ENCODE measurements around the gene ZNF485. TPM values are rescaled to one million over a fixed set of nuclear protein-coding genes. Genes with fewer than 3 reads are reported as not detected.

Gene ZNF485
- total and polyA plus RNA-seq, 7 donors: 3.1 to 8.2 (median 4.0) TPM

GRCh38 chr10:43591303-43591904 is 14.8 kb upstream of the ZNF485 start:
- WGBS, 3 donors: 82 to 94% (median 92%) methylated on average over 5 of the region's 5 CpGs
- no peak for ATAC-seq
- TF ChIP-seq CTCF (IDR thresholded peaks at IDR 0.05): no peak

GRCh38 chr10:43594944-43595589 is 11.2 kb upstream of the ZNF485 start:
- ATAC-seq: no peak
- Histone ChIP-seq H3K4me3 (peak overlapping the region; percentile 27), H3K9me3 (no peaks in the 10 kb centered on the region), H3K4me1 (no peaks in the 10 kb centered on the region), H3K27me3 (ENCODE audit: insufficient read depth in 3 of 3, low read length in 2 of 3) (peaks cover 0 to 2% (median 0%) of the 10 kb centered on the region in 3 donors), H3K36me3 (ENCODE audit: insufficient read depth in 1 of 2, low read depth in 1 of 2) (no peaks in the 10 kb centered on the region), H3K27ac (no peak overlapping the region)
- intact Hi-C loops (cut with DNase I): no loop called here
- DNase-seq: no peak
- 24 to 33% (median 30%) methylated on average over 8 of the region's 8 CpGs for WGBS, 3 donors
- no peak for TF ChIP-seq CTCF (IDR thresholded peaks at IDR 0.05)

More at GRCh38 chr10:43591303-43591904, 14.8 kb upstream of the ZNF485 start:
- no peaks in the 10 kb centered on the region for H3K4me1 ChIP-seq
- peaks cover 0 to 2% (median 0%) of the 10 kb centered on the region in 3 donors for H3K27me3 ChIP-seq (ENCODE audit: insufficient read depth in 3 of 3, low read length in 2 of 3)
- no peak overlapping the region for H3K4me3 ChIP-seq
- intact Hi-C loops (cut with DNase I): no loop called here
- H3K27ac ChIP-seq: no peak overlapping the region
- no peaks in the 10 kb centered on the region for H3K36me3 ChIP-seq (ENCODE audit: insufficient read depth in 1 of 2, low read depth in 1 of 2)
- DNase-seq: no peak
- H3K9me3 ChIP-seq: no peaks in the 10 kb centered on the region

- Histone ChIP-seq H3K9me3 (no peaks in the 10 kb centered on the region), H3K27me3 (ENCODE audit: insufficient read depth in 3 of 3, low read length in 2 of 3) (peaks cover 0 to 2% (median 0%) of the 10 kb centered on the region in 3 donors), H3K36me3 (ENCODE audit: insufficient read depth in 1 of 2, low read depth in 1 of 2) (no peaks in the 10 kb centered on the region), H3K4me1 (no peaks in the 10 kb centered on the region), H3K4me3 (no peak overlapping the region), H3K27ac (no peak overlapping the region)
- intact Hi-C loops (cut with DNase I): no loop called here
- WGBS, 3 donors: 57 to 74% (median 64%) methylated on average over 7 of the region's 7 CpGs
- ATAC-seq (no peak), DNase-seq (no peak)
- no peak for TF ChIP-seq CTCF (IDR thresholded peaks at IDR 0.05)
These were observed 10.4 kb upstream of the ZNF485 start for GRCh38 chr10:43595739-43596298.

GRCh38 chr10:43596546-43596945 is 9.7 kb upstream of the ZNF485 start:
- H3K9me3 ChIP-seq: no peaks in the 10 kb centered on the region
- H3K4me3 ChIP-seq: no peak overlapping the region
- intact Hi-C loops (cut with DNase I): no loop called here
- peaks cover 0 to 2% (median 0%) of the 10 kb centered on the region in 3 donors for H3K27me3 ChIP-seq (ENCODE audit: insufficient read depth in 3 of 3, low read length in 2 of 3)
- no peak for DNase-seq
- H3K27ac ChIP-seq: no peak overlapping the region
- no peak for TF ChIP-seq CTCF (IDR thresholded peaks at IDR 0.05)
- no peaks in the 10 kb centered on the region for H3K36me3 ChIP-seq (ENCODE audit: insufficient read depth in 1 of 2, low read depth in 1 of 2)
- 93 to 95% (median 94%) methylated on average over 4 of the region's 4 CpGs for WGBS, 3 donors
- H3K4me1 ChIP-seq: no peaks in the 10 kb centered on the region
- ATAC-seq: no peak

All from psoas muscle (tissue), 8 donors.